Trophoblast cell (in vitro differentiated cells and primary cell): Measurements from ENCODE around the gene LDLRAD4.

Experiments
- DNase-seq, 2 donors: peaks; one replicate each; pipeline ENCODE4 v3.0.0-alpha.2; 2016
- H2AFZ ChIP-seq: 2 replicates; pipeline ENCODE4 v1.6.1; 2013; ENCODE audit warnings: low read length, moderate library complexity, mild to moderate bottlenecking; ENCODE audit not compliant: insufficient read depth, poor library complexity
- H2AK5ac ChIP-seq: 2 replicates; pipeline ENCODE4 v1.6.1; 2013; ENCODE audit warnings: mild to moderate bottlenecking, low read length
- H2BK120ac ChIP-seq: 2 replicates; pipeline ENCODE4 v1.6.1; 2013; ENCODE audit warnings: low read length, mild to moderate bottlenecking, moderate library complexity; ENCODE audit not compliant: insufficient read depth, poor library complexity
- H2BK12ac ChIP-seq: 2 replicates; pipeline ENCODE4 v1.6.1; 2013; ENCODE audit warnings: mild to moderate bottlenecking, low read length, moderate library complexity
- H2BK5ac ChIP-seq: 2 replicates; pipeline ENCODE4 v1.6.1; 2013; ENCODE audit warnings: low read length, low read depth, moderate library complexity, mild to moderate bottlenecking; ENCODE audit not compliant: poor library complexity
- H3K14ac ChIP-seq: 2 replicates; pipeline ENCODE4 v1.6.1; 2013; ENCODE audit warnings: mild to moderate bottlenecking, low read length
- H3K18ac ChIP-seq: 2 replicates; pipeline ENCODE4 v1.6.1; 2013; ENCODE audit warnings: mild to moderate bottlenecking, low read length
- H3K23ac ChIP-seq: 2 replicates; pipeline ENCODE4 v1.6.1; 2013; ENCODE audit warnings: low read length
- H3K27ac ChIP-seq: 2 replicates; pipeline ENCODE4 v1.5.1; 2013; ENCODE audit warnings: low read depth, mild to moderate bottlenecking, inconsistent platforms, low read length, moderate library complexity
- H3K27me3 ChIP-seq: 2 replicates; pipeline ENCODE4 v1.6.1; 2013; ENCODE audit warnings: inconsistent platforms, mild to moderate bottlenecking, low read length, moderate library complexity; ENCODE audit not compliant: insufficient read depth
- H3K36me3 ChIP-seq, 2 experiments: 1 replicate in 1 of 2; 2 replicates in 1 of 2; pipeline ENCODE4 v1.6.1; 2013; ENCODE audit warnings: low read length in 2 of 2, mild to moderate bottlenecking in 2 of 2, moderate library complexity in 1 of 2; ENCODE audit not compliant: insufficient read depth in 2 of 2, control insufficient read depth in 1 of 2
- H3K4ac ChIP-seq: 2 replicates; pipeline ENCODE4 v1.6.1; 2013; ENCODE audit warnings: low read depth, mild to moderate bottlenecking, low read length, moderate library complexity
- H3K4me1 ChIP-seq, 2 experiments: 1 replicate in 1 of 2; 2 replicates in 1 of 2; pipeline ENCODE4 v1.6.1; 2013; ENCODE audit warnings: low read length in 2 of 2, mild to moderate bottlenecking in 2 of 2, moderate library complexity in 1 of 2; ENCODE audit not compliant: insufficient read depth in 2 of 2, control insufficient read depth in 1 of 2
- H3K4me2 ChIP-seq: 2 replicates; pipeline ENCODE4 v1.6.1; 2013; ENCODE audit warnings: inconsistent platforms, mild to moderate bottlenecking, low read length, moderate library complexity
- H3K4me3 ChIP-seq: 2 replicates; pipeline ENCODE4 v1.5.1; 2013; ENCODE audit warnings: mild to moderate bottlenecking, low read depth, low read length, inconsistent platforms
- H3K79me1 ChIP-seq: one replicate; pipeline ENCODE4 v1.6.1; 2013; ENCODE audit warnings: low read length
- H3K79me2 ChIP-seq: 2 replicates; pipeline ENCODE4 v1.6.1; 2013; ENCODE audit warnings: low read length, mild to moderate bottlenecking; ENCODE audit not compliant: control insufficient read depth, insufficient read depth, poor library complexity
- H3K9ac ChIP-seq: 2 replicates; pipeline ENCODE4 v1.6.1; 2013; ENCODE audit warnings: mild to moderate bottlenecking, low read length
- H3K9me3 ChIP-seq: 2 replicates; pipeline ENCODE4 v1.6.1; 2013; ENCODE audit warnings: low read depth, mild to moderate bottlenecking, control low read depth, inconsistent platforms, low read length; ENCODE audit not compliant: insufficient read depth
- H4K12ac ChIP-seq: 2 replicates; pipeline ENCODE4 v1.6.1; 2013; ENCODE audit warnings: low read depth, mild to moderate bottlenecking, low read length, moderate library complexity
- H4K8ac ChIP-seq: 2 replicates; pipeline ENCODE4 v1.6.1; 2013; ENCODE audit warnings: low read depth, mild to moderate bottlenecking, low read length, moderate library complexity
- H4K91ac ChIP-seq: one replicate; pipeline ENCODE4 v1.6.1; 2013; ENCODE audit warnings: low read depth, mild to moderate bottlenecking, low read length, moderate library complexity
- WGBS: extraction: QIAGEN DNeasy Blood & Tissue Kit; methylation state at CpG from one replicate; pipeline ENCODE4 v1.1.7; 2013; ENCODE audit warnings: missing lambda C conversion rate; ENCODE audit not compliant: insufficient read length, insufficient coverage; ENCODE audit errors: extremely low coverage; 5-methylcytosine and 5-hydroxymethylcytosine counted together

Gene LDLRAD4

GRCh38 chr18:13534631-13535030, 316.1 kb downstream of the LDLRAD4 start:
- Histone ChIP-seq H3K27me3 (no peaks in the 10 kb centered on the region), H3K4me1 (no peaks in the 10 kb centered on the region), H3K4me2 (no peak overlapping the region), H3K18ac (no peak overlapping the region), H2BK5ac (no peak overlapping the region), H3K14ac (no peak overlapping the region), H3K79me2 (no peaks in the 10 kb centered on the region), H3K9ac (no peak overlapping the region), H4K8ac (no peak overlapping the region), H3K36me3 (no peaks in the 10 kb centered on the region), H3K4ac (no peak overlapping the region), H2BK12ac (no peak overlapping the region), H2AK5ac (no peak overlapping the region), H2BK120ac (no peak overlapping the region), H3K23ac (no peak overlapping the region), H2AFZ (no peak overlapping the region), H4K91ac (no peak overlapping the region), H3K9me3 (no peaks in the 10 kb centered on the region), H3K4me3 (no peak overlapping the region), H3K27ac (no peak overlapping the region), H3K79me1 (no peaks in the 10 kb centered on the region), H4K12ac (no peak overlapping the region)
- no CpG with 5 or more reads among the region's 4 CpGs for WGBS
- no peak for DNase-seq

DNA sequence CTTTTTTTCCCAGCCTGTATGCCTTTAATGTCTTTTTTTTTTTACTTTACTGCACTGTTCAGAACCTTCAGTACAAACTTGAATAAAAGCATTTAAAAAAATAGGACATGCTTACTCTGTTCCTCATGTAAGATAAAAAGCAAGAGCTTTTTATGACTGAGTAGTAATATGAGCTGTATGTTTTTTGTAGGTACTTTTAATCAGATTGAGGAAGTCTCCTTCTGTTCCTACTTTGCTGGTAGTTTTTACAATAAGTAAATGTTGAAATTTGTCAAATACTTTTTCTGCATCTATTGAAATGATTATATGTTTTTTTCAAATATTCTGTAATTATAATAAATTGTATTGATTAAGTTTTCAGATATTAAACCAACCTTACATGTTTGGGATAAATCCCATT, 318.0 kb downstream of the LDLRAD4 start:
- Histone ChIP-seq H2AK5ac (no peak overlapping the region), H3K23ac (no peak overlapping the region), H3K14ac (no peak overlapping the region), H3K79me1 (no peaks in the 10 kb centered on the region), H3K4me1 (no peaks in the 10 kb centered on the region), H3K36me3 (no peaks in the 10 kb centered on the region), H3K27ac (no peak overlapping the region), H3K4ac (no peak overlapping the region), H3K9me3 (no peaks in the 10 kb centered on the region), H3K4me2 (no peak overlapping the region), H2BK5ac (no peak overlapping the region), H4K12ac (no peak overlapping the region), H3K4me3 (no peak overlapping the region), H2AFZ (no peak overlapping the region), H3K27me3 (no peaks in the 10 kb centered on the region), H3K18ac (no peak overlapping the region), H2BK12ac (no peak overlapping the region), H3K9ac (no peak overlapping the region), H4K8ac (no peak overlapping the region), H2BK120ac (no peak overlapping the region), H4K91ac (no peak overlapping the region), H3K79me2 (no peaks in the 10 kb centered on the region)
- DNase-seq = no peak

GRCh38 chr18:13537022-13537780, 318.6 kb downstream of the LDLRAD4 start:
- H3K9me3 ChIP-seq = no peaks in the 10 kb centered on the region
- H3K14ac ChIP-seq = no peak overlapping the region
- H4K12ac ChIP-seq = no peak overlapping the region
- no peak overlapping the region for H2BK120ac ChIP-seq
- H3K79me2 ChIP-seq = no peaks in the 10 kb centered on the region
- no peaks in the 10 kb centered on the region for H3K4me1 ChIP-seq
- no peak for DNase-seq
- H3K9ac ChIP-seq = no peak overlapping the region
- no peaks in the 10 kb centered on the region for H3K27me3 ChIP-seq
- H2AFZ ChIP-seq = no peak overlapping the region
- no peak overlapping the region for H3K18ac ChIP-seq
- H3K36me3 ChIP-seq = no peaks in the 10 kb centered on the region
- H3K4ac ChIP-seq = no peak overlapping the region
- H3K4me3 ChIP-seq = no peak overlapping the region
- H4K8ac ChIP-seq = no peak overlapping the region
- no peak overlapping the region for H2BK12ac ChIP-seq
- H3K23ac ChIP-seq = no peak overlapping the region
- H2AK5ac ChIP-seq = no peak overlapping the region
- H3K79me1 ChIP-seq = no peaks in the 10 kb centered on the region
- no peak overlapping the region for H3K27ac ChIP-seq
- H2BK5ac ChIP-seq = no peak overlapping the region
- H4K91ac ChIP-seq = no peak overlapping the region
- H3K4me2 ChIP-seq = no peak overlapping the region
- WGBS = no CpG with 5 or more reads among the region's 7 CpGs

GRCh38 chr18:13538630-13539029, 320.1 kb downstream of the LDLRAD4 start:
- Histone ChIP-seq H2BK5ac (no peak overlapping the region), H3K14ac (no peak overlapping the region), H2AK5ac (no peak overlapping the region), H3K4me1 (no peaks in the 10 kb centered on the region), H3K27me3 (no peaks in the 10 kb centered on the region), H3K23ac (no peak overlapping the region), H4K8ac (no peak overlapping the region), H2BK120ac (no peak overlapping the region), H3K4ac (no peak overlapping the region), H3K4me3 (no peak overlapping the region), H4K91ac (no peak overlapping the region), H3K9me3 (no peaks in the 10 kb centered on the region), H3K79me1 (no peaks in the 10 kb centered on the region), H4K12ac (no peak overlapping the region), H3K36me3 (no peaks in the 10 kb centered on the region), H2BK12ac (no peak overlapping the region), H2AFZ (no peak overlapping the region), H3K79me2 (no peaks in the 10 kb centered on the region), H3K4me2 (no peak overlapping the region), H3K27ac (no peak overlapping the region), H3K9ac (no peak overlapping the region), H3K18ac (no peak overlapping the region)
- DNase-seq = no peak
- no CpG with 5 or more reads among the region's 2 CpGs for WGBS
